Gastrocnemius medialis (tissue), 4 donors: ENCODE results near the gene BRMS1.

Experiments used
- POLR2A ChIP-seq, 2 donors: fragments of 450-650 bp; IDR thresholded peaks; one replicate each; pipeline ENCODE4 v1.6.1; 2017; ENCODE audit warnings: antibody characterized with exemption in 2 of 2, mild to moderate bottlenecking in 2 of 2, moderate library complexity in 2 of 2
- TF ChIP-seq, protein P1 (sequence below), 5 experiments: fragments of 450-650 bp in 3 of 5; fragments of 200-600 bp in 2 of 5; sonication (generic) in 2 of 5; IDR thresholded peaks in 4 of 5; conservative IDR thresholded peaks in 1 of 5; 1 replicate in 4 of 5; 2 replicates in 1 of 5; pipeline ENCODE4 v1.5.1; 2016 to 2019; ENCODE audit warnings: antibody characterized with exemption in 5 of 5, mild to moderate bottlenecking in 3 of 5, moderate library complexity in 3 of 5

- TF ChIP-seq, protein P1, sequence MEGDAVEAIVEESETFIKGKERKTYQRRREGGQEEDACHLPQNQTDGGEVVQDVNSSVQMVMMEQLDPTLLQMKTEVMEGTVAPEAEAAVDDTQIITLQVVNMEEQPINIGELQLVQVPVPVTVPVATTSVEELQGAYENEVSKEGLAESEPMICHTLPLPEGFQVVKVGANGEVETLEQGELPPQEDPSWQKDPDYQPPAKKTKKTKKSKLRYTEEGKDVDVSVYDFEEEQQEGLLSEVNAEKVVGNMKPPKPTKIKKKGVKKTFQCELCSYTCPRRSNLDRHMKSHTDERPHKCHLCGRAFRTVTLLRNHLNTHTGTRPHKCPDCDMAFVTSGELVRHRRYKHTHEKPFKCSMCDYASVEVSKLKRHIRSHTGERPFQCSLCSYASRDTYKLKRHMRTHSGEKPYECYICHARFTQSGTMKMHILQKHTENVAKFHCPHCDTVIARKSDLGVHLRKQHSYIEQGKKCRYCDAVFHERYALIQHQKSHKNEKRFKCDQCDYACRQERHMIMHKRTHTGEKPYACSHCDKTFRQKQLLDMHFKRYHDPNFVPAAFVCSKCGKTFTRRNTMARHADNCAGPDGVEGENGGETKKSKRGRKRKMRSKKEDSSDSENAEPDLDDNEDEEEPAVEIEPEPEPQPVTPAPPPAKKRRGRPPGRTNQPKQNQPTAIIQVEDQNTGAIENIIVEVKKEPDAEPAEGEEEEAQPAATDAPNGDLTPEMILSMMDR (IDR thresholded peaks at IDR 0.05 in 4 of 5, conservative IDR thresholded peaks at IDR 0.05 in 1 of 5) = no peak
- no peak for TF ChIP-seq POLR2A (IDR thresholded peaks at IDR 0.05)
Observed at GRCh38 chr11:66317723-66318599, 26.9 kb downstream of the BRMS1 start.
